Neutrophil (primary cell): Measurements from ENCODE around the gene KLF12.

Experiments
- H3K27ac ChIP-seq: fragments of 200-600 bp; sonication (generic); 2 replicates; pipeline ENCODE4 v1.5.1; 2016; ENCODE audit warnings: mild to moderate bottlenecking, moderate library complexity
- H3K27me3 ChIP-seq: fragments of 200-600 bp; sonication (generic); 2 replicates; pipeline ENCODE4 v1.6.0; 2016; ENCODE audit warnings: mild to moderate bottlenecking
- H3K36me3 ChIP-seq: fragments of 200-600 bp; sonication (generic); 2 replicates; pipeline ENCODE4 v1.5.1; 2017
- H3K4me1 ChIP-seq, 2 experiments: fragments of 200-600 bp in 1 of 2; sonication (generic) in 1 of 2; 1 replicate in 1 of 2; 2 replicates in 1 of 2; pipeline versions ENCODE4 v1.5.1 to v1.6.1; 2013 to 2016; ENCODE audit warnings: low read depth in 1 of 2, low read length in 1 of 2, mild to moderate bottlenecking in 1 of 2, moderate library complexity in 1 of 2; ENCODE audit not compliant: control insufficient read depth in 1 of 2, insufficient read depth in 1 of 2
- H3K4me3 ChIP-seq, 2 experiments: fragments of 200-600 bp in 1 of 2; sonication (generic) in 1 of 2; 1 replicate in 1 of 2; 2 replicates in 1 of 2; pipeline ENCODE4 v1.5.1; 2013 to 2016; ENCODE audit warnings: low read depth in 1 of 2, low read length in 1 of 2, mild to moderate bottlenecking in 1 of 2, moderate library complexity in 1 of 2
- H3K9me3 ChIP-seq: fragments of 200-600 bp; sonication (generic); 2 replicates; pipeline ENCODE4 v1.5.1; 2016
- CTCF ChIP-seq: fragments of 200-600 bp; sonication (generic); IDR thresholded peaks from 2 replicates; pipeline ENCODE4 v1.5.1; 2016; ENCODE audit warnings: antibody characterized with exemption

Gene KLF12

DNA sequence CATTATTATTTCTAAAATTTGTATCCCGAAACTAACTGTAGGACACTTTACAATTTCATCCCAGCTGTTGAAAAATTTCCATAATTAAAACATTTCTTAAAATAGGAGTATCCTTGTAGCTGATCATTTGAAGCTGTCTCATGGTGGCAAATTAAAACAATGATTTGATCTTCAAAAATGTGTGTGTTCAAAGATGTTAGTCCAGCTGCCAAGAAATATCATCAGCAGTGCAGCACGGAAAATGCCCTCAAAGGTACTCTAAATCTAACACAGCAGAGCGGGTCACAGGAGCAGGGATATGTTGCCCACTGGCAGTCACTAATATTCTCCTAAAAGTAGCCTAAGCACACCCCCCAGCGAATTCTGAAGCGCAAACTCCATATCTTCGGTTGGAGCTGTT lies 31.0 kb downstream of the KLF12 start:
- H3K27me3 ChIP-seq = no peaks in the 10 kb centered on the region
- no peak overlapping the region for H3K27ac ChIP-seq
- no peak for TF ChIP-seq CTCF
- no peaks in the 10 kb centered on the region for H3K36me3 ChIP-seq
- H3K4me1 ChIP-seq = no peaks in the 10 kb centered on the region
- no peak overlapping the region for H3K4me3 ChIP-seq
- no peaks in the 10 kb centered on the region for H3K9me3 ChIP-seq

DNA sequence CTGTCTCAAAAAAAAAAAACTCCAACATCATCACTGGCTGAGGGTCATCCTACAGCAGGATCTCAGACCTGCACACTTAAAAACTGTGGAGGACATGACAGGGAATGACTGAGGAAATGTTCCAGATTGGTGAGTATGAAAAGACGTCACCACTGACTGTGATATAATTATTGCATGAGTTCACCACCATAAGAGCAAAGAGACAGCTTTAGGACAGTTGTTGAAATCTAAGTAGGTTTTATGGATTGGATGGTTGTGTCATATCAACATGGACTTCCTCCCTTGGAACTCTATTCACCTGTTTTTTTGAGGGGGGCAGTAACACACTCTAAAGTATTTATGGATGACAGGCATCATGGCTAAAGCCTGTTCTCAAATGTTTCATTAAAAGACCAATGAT lies 31.5 kb downstream of the KLF12 start:
- Histone ChIP-seq H3K36me3 (no peaks in the 10 kb centered on the region), H3K27me3 (no peaks in the 10 kb centered on the region), H3K4me3 (no peak overlapping the region), H3K4me1 (no peaks in the 10 kb centered on the region), H3K9me3 (no peaks in the 10 kb centered on the region), H3K27ac (no peak overlapping the region)
- TF ChIP-seq CTCF = no peak

GRCh38 chr13:74101436-74101835 lies 32.8 kb downstream of the KLF12 start:
- Histone ChIP-seq H3K4me1 (no peaks in the 10 kb centered on the region), H3K36me3 (no peaks in the 10 kb centered on the region), H3K27ac (no peak overlapping the region), H3K4me3 (no peak overlapping the region), H3K9me3 (no peaks in the 10 kb centered on the region), H3K27me3 (no peaks in the 10 kb centered on the region)
- TF ChIP-seq CTCF = no peak

- no peaks in the 10 kb centered on the region for H3K27me3 ChIP-seq
- H3K27ac ChIP-seq = no peak overlapping the region
- no peaks in the 10 kb centered on the region for H3K9me3 ChIP-seq
- H3K36me3 ChIP-seq = no peaks in the 10 kb centered on the region
- no peak for TF ChIP-seq CTCF
- H3K4me1 ChIP-seq = no peaks in the 10 kb centered on the region
- H3K4me3 ChIP-seq = no peak overlapping the region
Measured at GRCh38 chr13:74098077-74098476, 36.1 kb downstream of the KLF12 start.

GRCh38 chr13:74097116-74097515 lies 37.1 kb downstream of the KLF12 start:
- Histone ChIP-seq H3K27ac (no peak overlapping the region), H3K9me3 (no peaks in the 10 kb centered on the region), H3K4me1 (no peaks in the 10 kb centered on the region), H3K4me3 (no peak overlapping the region), H3K36me3 (no peaks in the 10 kb centered on the region), H3K27me3 (no peaks in the 10 kb centered on the region)
- no peak for TF ChIP-seq CTCF

- TF ChIP-seq CTCF = no peak
- Histone ChIP-seq H3K27me3 (no peaks in the 10 kb centered on the region), H3K9me3 (no peaks in the 10 kb centered on the region), H3K27ac (no peak overlapping the region), H3K4me1 (no peaks in the 10 kb centered on the region), H3K4me3 (no peak overlapping the region), H3K36me3 (no peaks in the 10 kb centered on the region)
Measured at GRCh38 chr13:74093691-74094090, 40.5 kb downstream of the KLF12 start.
